Trophoblast cell (in vitro differentiated cells and primary cell): ENCODE measurements around the gene LRPPRC.

Source experiments
- DNase-seq, 2 donors: peaks; one replicate each; pipeline ENCODE4 v3.0.0-alpha.2; 2016
- H2AFZ ChIP-seq: 2 replicates; pipeline ENCODE4 v1.6.1; 2013; ENCODE audit warnings: low read length, moderate library complexity, mild to moderate bottlenecking; ENCODE audit not compliant: insufficient read depth, poor library complexity
- H2AK5ac ChIP-seq: 2 replicates; pipeline ENCODE4 v1.6.1; 2013; ENCODE audit warnings: mild to moderate bottlenecking, low read length
- H2BK120ac ChIP-seq: 2 replicates; pipeline ENCODE4 v1.6.1; 2013; ENCODE audit warnings: low read length, mild to moderate bottlenecking, moderate library complexity; ENCODE audit not compliant: insufficient read depth, poor library complexity
- H2BK12ac ChIP-seq: 2 replicates; pipeline ENCODE4 v1.6.1; 2013; ENCODE audit warnings: mild to moderate bottlenecking, low read length, moderate library complexity
- H2BK5ac ChIP-seq: 2 replicates; pipeline ENCODE4 v1.6.1; 2013; ENCODE audit warnings: low read length, low read depth, moderate library complexity, mild to moderate bottlenecking; ENCODE audit not compliant: poor library complexity
- H3K14ac ChIP-seq: 2 replicates; pipeline ENCODE4 v1.6.1; 2013; ENCODE audit warnings: mild to moderate bottlenecking, low read length
- H3K18ac ChIP-seq: 2 replicates; pipeline ENCODE4 v1.6.1; 2013; ENCODE audit warnings: mild to moderate bottlenecking, low read length
- H3K23ac ChIP-seq: 2 replicates; pipeline ENCODE4 v1.6.1; 2013; ENCODE audit warnings: low read length
- H3K27ac ChIP-seq: 2 replicates; pipeline ENCODE4 v1.5.1; 2013; ENCODE audit warnings: low read depth, mild to moderate bottlenecking, inconsistent platforms, low read length, moderate library complexity
- H3K27me3 ChIP-seq: 2 replicates; pipeline ENCODE4 v1.6.1; 2013; ENCODE audit warnings: inconsistent platforms, mild to moderate bottlenecking, low read length, moderate library complexity; ENCODE audit not compliant: insufficient read depth
- H3K36me3 ChIP-seq, 2 experiments: 1 replicate in 1 of 2; 2 replicates in 1 of 2; pipeline ENCODE4 v1.6.1; 2013; ENCODE audit warnings: low read length in 2 of 2, mild to moderate bottlenecking in 2 of 2, moderate library complexity in 1 of 2; ENCODE audit not compliant: insufficient read depth in 2 of 2, control insufficient read depth in 1 of 2
- H3K4ac ChIP-seq: 2 replicates; pipeline ENCODE4 v1.6.1; 2013; ENCODE audit warnings: low read depth, mild to moderate bottlenecking, low read length, moderate library complexity
- H3K4me1 ChIP-seq, 2 experiments: 1 replicate in 1 of 2; 2 replicates in 1 of 2; pipeline ENCODE4 v1.6.1; 2013; ENCODE audit warnings: low read length in 2 of 2, mild to moderate bottlenecking in 2 of 2, moderate library complexity in 1 of 2; ENCODE audit not compliant: insufficient read depth in 2 of 2, control insufficient read depth in 1 of 2
- H3K4me2 ChIP-seq: 2 replicates; pipeline ENCODE4 v1.6.1; 2013; ENCODE audit warnings: inconsistent platforms, mild to moderate bottlenecking, low read length, moderate library complexity
- H3K4me3 ChIP-seq: 2 replicates; pipeline ENCODE4 v1.5.1; 2013; ENCODE audit warnings: mild to moderate bottlenecking, low read depth, low read length, inconsistent platforms
- H3K79me1 ChIP-seq: one replicate; pipeline ENCODE4 v1.6.1; 2013; ENCODE audit warnings: low read length
- H3K79me2 ChIP-seq: 2 replicates; pipeline ENCODE4 v1.6.1; 2013; ENCODE audit warnings: low read length, mild to moderate bottlenecking; ENCODE audit not compliant: control insufficient read depth, insufficient read depth, poor library complexity
- H3K9ac ChIP-seq: 2 replicates; pipeline ENCODE4 v1.6.1; 2013; ENCODE audit warnings: mild to moderate bottlenecking, low read length
- H3K9me3 ChIP-seq: 2 replicates; pipeline ENCODE4 v1.6.1; 2013; ENCODE audit warnings: low read depth, mild to moderate bottlenecking, control low read depth, inconsistent platforms, low read length; ENCODE audit not compliant: insufficient read depth
- H4K12ac ChIP-seq: 2 replicates; pipeline ENCODE4 v1.6.1; 2013; ENCODE audit warnings: low read depth, mild to moderate bottlenecking, low read length, moderate library complexity
- H4K8ac ChIP-seq: 2 replicates; pipeline ENCODE4 v1.6.1; 2013; ENCODE audit warnings: low read depth, mild to moderate bottlenecking, low read length, moderate library complexity
- H4K91ac ChIP-seq: one replicate; pipeline ENCODE4 v1.6.1; 2013; ENCODE audit warnings: low read depth, mild to moderate bottlenecking, low read length, moderate library complexity
- WGBS: extraction: QIAGEN DNeasy Blood & Tissue Kit; methylation state at CpG from one replicate; pipeline ENCODE4 v1.1.7; 2013; ENCODE audit warnings: missing lambda C conversion rate; ENCODE audit not compliant: insufficient read length, insufficient coverage; ENCODE audit errors: extremely low coverage; 5-methylcytosine and 5-hydroxymethylcytosine counted together

Gene LRPPRC

GRCh38 chr2:43905871-43906270 is 89.9 kb downstream of the LRPPRC start:
- Histone ChIP-seq H3K18ac (no peak overlapping the region), H3K14ac (no peak overlapping the region), H3K4me1 (no peaks in the 10 kb centered on the region), H4K91ac (no peak overlapping the region), H4K12ac (no peak overlapping the region), H2BK120ac (no peak overlapping the region), H3K27me3 (no peaks in the 10 kb centered on the region), H3K9ac (no peak overlapping the region), H3K79me1 (no peaks in the 10 kb centered on the region), H3K27ac (no peak overlapping the region), H2AK5ac (no peak overlapping the region), H2BK12ac (no peak overlapping the region), H3K23ac (no peak overlapping the region), H3K4ac (no peak overlapping the region), H3K4me3 (no peak overlapping the region), H3K36me3 (peaks cover 10 to 18% of the 10 kb centered on the region in 2 experiments), H3K79me2 (no peaks in the 10 kb centered on the region), H2AFZ (no peak overlapping the region), H4K8ac (no peak overlapping the region), H3K9me3 (no peaks in the 10 kb centered on the region), H3K4me2 (no peak overlapping the region), H2BK5ac (no peak overlapping the region)
- peak in 1 of 2 donors; percentile 72 for DNase-seq
- no CpG with 5 or more reads among the region's 5 CpGs for WGBS

GRCh38 chr2:43905371-43905803 is 90.4 kb downstream of the LRPPRC start:
- Histone ChIP-seq H3K79me1 (no peaks in the 10 kb centered on the region), H2BK120ac (no peak overlapping the region), H3K4me2 (no peak overlapping the region), H3K9ac (no peak overlapping the region), H2BK5ac (no peak overlapping the region), H3K18ac (no peak overlapping the region), H3K4me3 (no peak overlapping the region), H2AK5ac (no peak overlapping the region), H3K4ac (no peak overlapping the region), H3K27me3 (no peaks in the 10 kb centered on the region), H3K4me1 (no peaks in the 10 kb centered on the region), H4K12ac (no peak overlapping the region), H3K27ac (no peak overlapping the region), H4K91ac (no peak overlapping the region), H4K8ac (no peak overlapping the region), H2BK12ac (no peak overlapping the region), H3K23ac (no peak overlapping the region), H2AFZ (no peak overlapping the region), H3K14ac (no peak overlapping the region), H3K79me2 (no peaks in the 10 kb centered on the region), H3K9me3 (no peaks in the 10 kb centered on the region), H3K36me3 (peaks cover 10 to 18% of the 10 kb centered on the region in 2 experiments)
- WGBS = no CpG with 5 or more reads among the region's 11 CpGs
- DNase-seq = peak; percentile 26 to 88

- H3K27ac ChIP-seq = no peak overlapping the region
These were observed 96.2 kb downstream of the LRPPRC start for GRCh38 chr2:43899589-43899988.

GRCh38 chr2:43898838-43899346 is 96.9 kb downstream of the LRPPRC start:
- H4K12ac ChIP-seq = no peak overlapping the region
- no peak overlapping the region for H2BK120ac ChIP-seq
- peak overlapping the region; percentile 22 for H3K18ac ChIP-seq
- no peak for DNase-seq
- H3K9ac ChIP-seq = no peak overlapping the region
- H3K4me2 ChIP-seq = no peak overlapping the region
- H3K27ac ChIP-seq = no peak overlapping the region
- H3K4me1 ChIP-seq = no peaks in the 10 kb centered on the region
- H2AFZ ChIP-seq = no peak overlapping the region
- no peak overlapping the region for H3K14ac ChIP-seq
- H3K27me3 ChIP-seq = no peaks in the 10 kb centered on the region
- H3K4me3 ChIP-seq = no peak overlapping the region
- H2AK5ac ChIP-seq = no peak overlapping the region
- no peak overlapping the region for H2BK12ac ChIP-seq
- H3K9me3 ChIP-seq = no peaks in the 10 kb centered on the region
- peaks cover 11 to 18% of the 10 kb centered on the region in 2 experiments for H3K36me3 ChIP-seq
- no peak overlapping the region for H4K8ac ChIP-seq
- H3K79me1 ChIP-seq = no peaks in the 10 kb centered on the region
- H3K23ac ChIP-seq = no peak overlapping the region
- H2BK5ac ChIP-seq = no peak overlapping the region
- H3K79me2 ChIP-seq = no peaks in the 10 kb centered on the region
- no CpG with 5 or more reads among the region's 11 CpGs for WGBS
- H3K4ac ChIP-seq = no peak overlapping the region
- H4K91ac ChIP-seq = no peak overlapping the region

More at GRCh38 chr2:43899589-43899988, 96.2 kb downstream of the LRPPRC start:
- H3K9me3 ChIP-seq = no peaks in the 10 kb centered on the region
- no peaks in the 10 kb centered on the region for H3K79me1 ChIP-seq
- H3K27me3 ChIP-seq = no peaks in the 10 kb centered on the region
- no peaks in the 10 kb centered on the region for H3K4me1 ChIP-seq
- no CpG with 5 or more reads among the region's 2 CpGs for WGBS
- H3K79me2 ChIP-seq = no peaks in the 10 kb centered on the region
- H3K4me3 ChIP-seq = no peak overlapping the region
- no peak overlapping the region for H2AK5ac ChIP-seq
- H3K18ac ChIP-seq = no peak overlapping the region
- peaks cover 12 to 20% of the 10 kb centered on the region in 2 experiments for H3K36me3 ChIP-seq
- H3K9ac ChIP-seq = no peak overlapping the region
- no peak overlapping the region for H3K4me2 ChIP-seq
- no peak overlapping the region for H4K8ac ChIP-seq
- H3K4ac ChIP-seq = no peak overlapping the region
- no peak overlapping the region for H3K14ac ChIP-seq
- no peak overlapping the region for H4K91ac ChIP-seq
- no peak overlapping the region for H2BK5ac ChIP-seq
- H4K12ac ChIP-seq = no peak overlapping the region
- no peak overlapping the region for H2AFZ ChIP-seq
- no peak for DNase-seq
- no peak overlapping the region for H3K23ac ChIP-seq
- H2BK120ac ChIP-seq = no peak overlapping the region
- H2BK12ac ChIP-seq = no peak overlapping the region
